ENCODE measurements around the gene SNTG2. TPM values are rescaled to one million over a fixed set of nuclear protein-coding genes. Genes with fewer than 3 reads are reported as not detected.

SNTG2 gene
- total RNA-seq, 4 donors from 2014 or later: 9.0 to 44.6 (median 30.8) TPM

DNA sequence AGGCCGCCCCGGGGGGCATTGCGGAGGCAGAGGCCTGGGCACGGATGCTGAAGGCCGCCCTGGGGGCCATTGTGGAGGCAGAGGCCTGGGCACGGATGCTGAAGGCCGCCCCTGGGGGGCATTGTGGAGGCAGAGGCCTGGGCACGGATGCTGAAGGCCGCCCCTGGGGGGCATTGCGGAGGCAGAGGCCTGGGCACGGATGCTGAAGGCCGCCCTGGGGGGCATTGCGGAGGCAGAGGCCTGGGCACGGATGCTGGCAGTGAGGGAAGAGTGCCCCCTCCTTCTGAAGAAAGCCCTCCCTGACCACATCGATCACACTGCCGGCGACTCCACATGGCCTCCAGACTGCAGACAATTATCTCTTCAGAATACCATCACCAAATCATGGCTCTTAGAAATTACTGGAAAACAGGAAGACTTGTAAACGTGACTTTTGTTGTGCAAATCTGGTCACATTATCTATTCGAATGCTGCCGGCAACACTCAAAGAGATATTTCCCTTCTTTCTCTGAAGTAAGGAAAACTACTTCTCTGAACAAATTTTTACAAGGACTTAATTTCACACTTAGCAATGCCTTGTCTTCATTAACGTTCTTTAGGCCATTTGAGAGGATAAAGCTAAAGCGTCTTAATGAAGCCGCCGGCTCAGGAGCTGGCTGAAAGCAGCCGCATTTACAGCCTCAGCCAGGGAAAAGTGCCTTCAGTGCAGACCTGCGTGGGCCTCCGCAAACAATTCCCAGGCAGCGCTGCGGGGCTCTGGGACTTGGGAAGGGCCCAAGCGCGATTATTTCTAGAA is 18.1 kb upstream of the SNTG2 start:
- Histone ChIP-seq H3K4me1 (no peaks in the 10 kb centered on the region), H3K4me3 (no peak overlapping the region), H3K9me3 (no peaks in the 10 kb centered on the region), H3K27ac (no peak overlapping the region), H3K36me3 (no peaks in the 10 kb centered on the region), H3K27me3 (no peaks in the 10 kb centered on the region)
- WGBS, 2 donors: 41 to 56% methylated on average over 19 to 24 of the region's 31 CpGs
- TF ChIP-seq POLR2A (IDR thresholded peaks at IDR 0.05) (no peak), EP300 (IDR thresholded peaks at IDR 0.05) (no peak)
- TF ChIP-seq, protein P1, sequence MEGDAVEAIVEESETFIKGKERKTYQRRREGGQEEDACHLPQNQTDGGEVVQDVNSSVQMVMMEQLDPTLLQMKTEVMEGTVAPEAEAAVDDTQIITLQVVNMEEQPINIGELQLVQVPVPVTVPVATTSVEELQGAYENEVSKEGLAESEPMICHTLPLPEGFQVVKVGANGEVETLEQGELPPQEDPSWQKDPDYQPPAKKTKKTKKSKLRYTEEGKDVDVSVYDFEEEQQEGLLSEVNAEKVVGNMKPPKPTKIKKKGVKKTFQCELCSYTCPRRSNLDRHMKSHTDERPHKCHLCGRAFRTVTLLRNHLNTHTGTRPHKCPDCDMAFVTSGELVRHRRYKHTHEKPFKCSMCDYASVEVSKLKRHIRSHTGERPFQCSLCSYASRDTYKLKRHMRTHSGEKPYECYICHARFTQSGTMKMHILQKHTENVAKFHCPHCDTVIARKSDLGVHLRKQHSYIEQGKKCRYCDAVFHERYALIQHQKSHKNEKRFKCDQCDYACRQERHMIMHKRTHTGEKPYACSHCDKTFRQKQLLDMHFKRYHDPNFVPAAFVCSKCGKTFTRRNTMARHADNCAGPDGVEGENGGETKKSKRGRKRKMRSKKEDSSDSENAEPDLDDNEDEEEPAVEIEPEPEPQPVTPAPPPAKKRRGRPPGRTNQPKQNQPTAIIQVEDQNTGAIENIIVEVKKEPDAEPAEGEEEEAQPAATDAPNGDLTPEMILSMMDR (IDR thresholded peaks at IDR 0.05): no peak
- DNase-seq (ENCODE audit: low spot score in 2 of 2): no peak

DNA sequence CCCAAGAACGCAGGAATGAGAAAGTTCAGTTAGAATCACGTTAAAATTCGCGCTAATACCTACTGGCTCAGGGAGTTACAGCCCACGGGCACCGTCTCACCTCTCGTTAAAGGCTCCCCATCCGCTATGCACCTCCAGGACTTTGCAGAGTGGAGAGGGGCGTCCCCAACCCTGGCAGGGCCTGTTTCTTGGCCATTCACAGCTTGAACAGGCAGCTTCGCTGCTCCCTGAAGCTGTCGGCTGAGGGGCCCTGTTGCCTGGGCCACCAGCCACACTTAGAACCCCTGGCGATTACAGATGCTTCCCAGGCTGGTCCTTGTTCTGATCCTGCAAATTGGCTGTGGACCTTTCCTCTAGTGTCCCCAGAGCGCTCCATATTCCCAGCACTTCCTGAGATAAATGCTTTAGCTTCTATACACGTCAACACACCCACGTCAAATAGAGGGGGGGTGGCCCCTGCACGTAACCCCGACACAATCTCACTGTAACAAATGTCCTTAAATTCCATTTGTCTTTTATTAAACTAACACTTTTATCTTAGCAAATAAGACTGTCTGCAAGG is 16.8 kb upstream of the SNTG2 start:
- no peak for DNase-seq (ENCODE audit: low spot score in 2 of 2)
- TF ChIP-seq, protein P1 (IDR thresholded peaks at IDR 0.05): no peak
- TF ChIP-seq EP300 (IDR thresholded peaks at IDR 0.05) (no peak), POLR2A (IDR thresholded peaks at IDR 0.05) (no peak)
- WGBS, 2 donors: 84 to 86% methylated on average over 17 of the region's 17 CpGs
- Histone ChIP-seq H3K4me1 (no peaks in the 10 kb centered on the region), H3K36me3 (no peaks in the 10 kb centered on the region), H3K27ac (no peak overlapping the region), H3K9me3 (no peaks in the 10 kb centered on the region), H3K27me3 (no peaks in the 10 kb centered on the region), H3K4me3 (no peak overlapping the region)

GRCh38 chr2:937530-937929 is 13.1 kb upstream of the SNTG2 start:
- Histone ChIP-seq H3K4me3 (no peak overlapping the region), H3K27me3 (no peaks in the 10 kb centered on the region), H3K4me1 (no peaks in the 10 kb centered on the region), H3K9me3 (no peaks in the 10 kb centered on the region), H3K36me3 (no peaks in the 10 kb centered on the region), H3K27ac (no peak overlapping the region)
- DNase-seq (ENCODE audit: low spot score in 2 of 2): no peak
- TF ChIP-seq EP300 (IDR thresholded peaks at IDR 0.05) (no peak), POLR2A (IDR thresholded peaks at IDR 0.05) (no peak)
- TF ChIP-seq, protein P1 (IDR thresholded peaks at IDR 0.05): no peak
- 81 to 82% methylated on average over 14 to 15 of the region's 15 CpGs for WGBS, 2 donors

DNA sequence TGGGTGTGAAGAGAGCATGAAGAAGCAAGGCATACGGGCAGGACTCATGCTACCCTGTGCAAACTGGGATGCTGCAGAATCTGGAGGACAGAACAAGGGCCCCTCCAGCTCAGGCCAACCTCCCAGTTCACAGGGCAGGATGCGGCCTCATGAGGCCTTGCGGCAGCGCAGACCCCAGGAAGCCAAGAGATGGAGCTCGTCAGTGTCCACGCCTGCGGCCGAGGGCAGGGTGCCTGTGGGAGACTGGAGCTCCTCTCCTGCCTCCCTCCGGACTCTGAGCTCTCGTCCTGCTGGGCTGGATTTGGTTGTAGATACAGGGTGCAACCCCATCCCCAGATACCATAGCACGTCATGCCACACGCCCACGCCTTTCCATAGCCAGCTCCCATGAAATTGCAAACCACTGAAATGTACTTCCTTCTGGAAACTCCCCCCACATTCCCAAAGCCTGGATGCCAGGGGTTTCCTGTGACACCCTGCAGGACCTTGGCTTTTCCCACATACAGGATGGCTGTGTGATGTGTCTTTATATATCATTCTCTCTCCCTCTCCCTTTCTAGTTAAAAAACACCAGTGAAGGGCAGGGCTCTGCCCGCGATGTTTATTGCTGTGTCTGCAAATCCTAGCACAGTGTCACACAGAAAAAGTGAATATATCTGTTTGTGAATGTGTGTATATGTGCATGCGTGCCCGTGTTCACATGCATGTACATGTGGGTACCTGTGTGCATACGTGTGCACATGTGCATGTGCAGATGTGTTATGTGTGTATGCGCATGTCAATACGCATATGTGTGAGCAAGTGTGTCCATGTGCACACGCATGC is 12.3 kb upstream of the SNTG2 start:
- DNase-seq (ENCODE audit: low spot score in 2 of 2): no peak
- TF ChIP-seq, protein P1 (IDR thresholded peaks at IDR 0.05): no peak
- TF ChIP-seq POLR2A (IDR thresholded peaks at IDR 0.05) (no peak), EP300 (IDR thresholded peaks at IDR 0.05) (no peak)
- no peaks in the 10 kb centered on the region for H3K9me3 ChIP-seq
- H3K27ac ChIP-seq: no peak overlapping the region
- WGBS, 2 donors: 80 to 85% methylated on average over 21 of the region's 21 CpGs
- H3K4me3 ChIP-seq: no peak overlapping the region
- H3K4me1 ChIP-seq: no peaks in the 10 kb centered on the region
- no peaks in the 10 kb centered on the region for H3K27me3 ChIP-seq
- H3K36me3 ChIP-seq: no peaks in the 10 kb centered on the region

Data from tibial nerve (tissue), 4 donors.